Trophoblast cell (in vitro differentiated cells and primary cell): Measurements from ENCODE around the gene CFAP57.

Experiments used
- DNase-seq, 2 donors: peaks; one replicate each; pipeline ENCODE4 v3.0.0-alpha.2; 2016
- H2AFZ ChIP-seq: 2 replicates; pipeline ENCODE4 v1.6.1; 2013; ENCODE audit warnings: low read length, moderate library complexity, mild to moderate bottlenecking; ENCODE audit not compliant: insufficient read depth, poor library complexity
- H2AK5ac ChIP-seq: 2 replicates; pipeline ENCODE4 v1.6.1; 2013; ENCODE audit warnings: mild to moderate bottlenecking, low read length
- H2BK120ac ChIP-seq: 2 replicates; pipeline ENCODE4 v1.6.1; 2013; ENCODE audit warnings: low read length, mild to moderate bottlenecking, moderate library complexity; ENCODE audit not compliant: insufficient read depth, poor library complexity
- H2BK12ac ChIP-seq: 2 replicates; pipeline ENCODE4 v1.6.1; 2013; ENCODE audit warnings: mild to moderate bottlenecking, low read length, moderate library complexity
- H2BK5ac ChIP-seq: 2 replicates; pipeline ENCODE4 v1.6.1; 2013; ENCODE audit warnings: low read length, low read depth, moderate library complexity, mild to moderate bottlenecking; ENCODE audit not compliant: poor library complexity
- H3K14ac ChIP-seq: 2 replicates; pipeline ENCODE4 v1.6.1; 2013; ENCODE audit warnings: mild to moderate bottlenecking, low read length
- H3K18ac ChIP-seq: 2 replicates; pipeline ENCODE4 v1.6.1; 2013; ENCODE audit warnings: mild to moderate bottlenecking, low read length
- H3K23ac ChIP-seq: 2 replicates; pipeline ENCODE4 v1.6.1; 2013; ENCODE audit warnings: low read length
- H3K27ac ChIP-seq: 2 replicates; pipeline ENCODE4 v1.5.1; 2013; ENCODE audit warnings: low read depth, mild to moderate bottlenecking, inconsistent platforms, low read length, moderate library complexity
- H3K27me3 ChIP-seq: 2 replicates; pipeline ENCODE4 v1.6.1; 2013; ENCODE audit warnings: inconsistent platforms, mild to moderate bottlenecking, low read length, moderate library complexity; ENCODE audit not compliant: insufficient read depth
- H3K36me3 ChIP-seq, 2 experiments: 1 replicate in 1 of 2; 2 replicates in 1 of 2; pipeline ENCODE4 v1.6.1; 2013; ENCODE audit warnings: low read length in 2 of 2, mild to moderate bottlenecking in 2 of 2, moderate library complexity in 1 of 2; ENCODE audit not compliant: insufficient read depth in 2 of 2, control insufficient read depth in 1 of 2
- H3K4ac ChIP-seq: 2 replicates; pipeline ENCODE4 v1.6.1; 2013; ENCODE audit warnings: low read depth, mild to moderate bottlenecking, low read length, moderate library complexity
- H3K4me1 ChIP-seq, 2 experiments: 1 replicate in 1 of 2; 2 replicates in 1 of 2; pipeline ENCODE4 v1.6.1; 2013; ENCODE audit warnings: low read length in 2 of 2, mild to moderate bottlenecking in 2 of 2, moderate library complexity in 1 of 2; ENCODE audit not compliant: insufficient read depth in 2 of 2, control insufficient read depth in 1 of 2
- H3K4me2 ChIP-seq: 2 replicates; pipeline ENCODE4 v1.6.1; 2013; ENCODE audit warnings: inconsistent platforms, mild to moderate bottlenecking, low read length, moderate library complexity
- H3K4me3 ChIP-seq: 2 replicates; pipeline ENCODE4 v1.5.1; 2013; ENCODE audit warnings: mild to moderate bottlenecking, low read depth, low read length, inconsistent platforms
- H3K79me1 ChIP-seq: one replicate; pipeline ENCODE4 v1.6.1; 2013; ENCODE audit warnings: low read length
- H3K79me2 ChIP-seq: 2 replicates; pipeline ENCODE4 v1.6.1; 2013; ENCODE audit warnings: low read length, mild to moderate bottlenecking; ENCODE audit not compliant: control insufficient read depth, insufficient read depth, poor library complexity
- H3K9ac ChIP-seq: 2 replicates; pipeline ENCODE4 v1.6.1; 2013; ENCODE audit warnings: mild to moderate bottlenecking, low read length
- H3K9me3 ChIP-seq: 2 replicates; pipeline ENCODE4 v1.6.1; 2013; ENCODE audit warnings: low read depth, mild to moderate bottlenecking, control low read depth, inconsistent platforms, low read length; ENCODE audit not compliant: insufficient read depth
- H4K12ac ChIP-seq: 2 replicates; pipeline ENCODE4 v1.6.1; 2013; ENCODE audit warnings: low read depth, mild to moderate bottlenecking, low read length, moderate library complexity
- H4K8ac ChIP-seq: 2 replicates; pipeline ENCODE4 v1.6.1; 2013; ENCODE audit warnings: low read depth, mild to moderate bottlenecking, low read length, moderate library complexity
- H4K91ac ChIP-seq: one replicate; pipeline ENCODE4 v1.6.1; 2013; ENCODE audit warnings: low read depth, mild to moderate bottlenecking, low read length, moderate library complexity
- WGBS: extraction: QIAGEN DNeasy Blood & Tissue Kit; methylation state at CpG from one replicate; pipeline ENCODE4 v1.1.7; 2013; ENCODE audit warnings: missing lambda C conversion rate; ENCODE audit not compliant: insufficient read length, insufficient coverage; ENCODE audit errors: extremely low coverage; 5-methylcytosine and 5-hydroxymethylcytosine counted together

CFAP57 gene

GRCh38 chr1:43232074-43232473, 59.9 kb downstream of the CFAP57 start:
- H4K91ac ChIP-seq, result no peak overlapping the region
- no CpG with 5 or more reads among the region's 4 CpGs for WGBS
- no peak overlapping the region for H3K4me2 ChIP-seq
- no peak overlapping the region for H2AK5ac ChIP-seq
- H3K79me1 ChIP-seq, result no peaks in the 10 kb centered on the region
- DNase-seq, result peak; percentile 32 to 71
- H3K23ac ChIP-seq, result no peak overlapping the region
- no peak overlapping the region for H3K4me3 ChIP-seq
- H3K36me3 ChIP-seq, result no peaks in the 10 kb centered on the region
- H3K9me3 ChIP-seq, result peaks cover 2% of the 10 kb centered on the region
- H3K27ac ChIP-seq, result no peak overlapping the region
- H2BK5ac ChIP-seq, result no peak overlapping the region
- no peak overlapping the region for H3K4ac ChIP-seq
- H4K12ac ChIP-seq, result no peak overlapping the region
- H3K27me3 ChIP-seq, result no peaks in the 10 kb centered on the region
- no peak overlapping the region for H3K9ac ChIP-seq
- no peak overlapping the region for H2AFZ ChIP-seq
- no peak overlapping the region for H3K18ac ChIP-seq
- no peak overlapping the region for H4K8ac ChIP-seq
- H3K4me1 ChIP-seq, result peaks cover 0 to 2% of the 10 kb centered on the region in 2 experiments
- H2BK120ac ChIP-seq, result no peak overlapping the region
- H3K14ac ChIP-seq, result no peak overlapping the region
- H2BK12ac ChIP-seq, result no peak overlapping the region
- no peaks in the 10 kb centered on the region for H3K79me2 ChIP-seq

- Histone ChIP-seq H3K79me2 (no peaks in the 10 kb centered on the region), H3K4me3 (no peak overlapping the region), H2BK120ac (no peak overlapping the region), H3K18ac (no peak overlapping the region), H3K4ac (no peak overlapping the region), H3K4me1 (peaks cover 0 to 2% of the 10 kb centered on the region in 2 experiments), H3K79me1 (no peaks in the 10 kb centered on the region), H3K14ac (no peak overlapping the region), H2BK5ac (no peak overlapping the region), H4K8ac (no peak overlapping the region), H3K27ac (no peak overlapping the region), H3K9me3 (peaks cover 2% of the 10 kb centered on the region), H2AK5ac (no peak overlapping the region), H2AFZ (no peak overlapping the region), H2BK12ac (no peak overlapping the region), H3K27me3 (no peaks in the 10 kb centered on the region), H3K9ac (no peak overlapping the region), H4K91ac (no peak overlapping the region), H3K36me3 (no peaks in the 10 kb centered on the region), H4K12ac (no peak overlapping the region), H3K4me2 (no peak overlapping the region), H3K23ac (no peak overlapping the region)
- WGBS, result no CpG with 5 or more reads among the region's 4 CpGs
- no peak for DNase-seq
These were observed 60.4 kb downstream of the CFAP57 start for GRCh38 chr1:43232482-43232881.

- Histone ChIP-seq H3K27me3 (no peaks in the 10 kb centered on the region), H3K4ac (no peak overlapping the region), H2BK120ac (no peak overlapping the region), H3K36me3 (no peaks in the 10 kb centered on the region), H3K9ac (no peak overlapping the region), H4K8ac (no peak overlapping the region), H3K79me2 (no peaks in the 10 kb centered on the region), H3K4me2 (no peak overlapping the region), H3K23ac (no peak overlapping the region), H2BK12ac (no peak overlapping the region), H3K9me3 (peaks cover 2% of the 10 kb centered on the region), H3K4me3 (no peak overlapping the region), H4K12ac (no peak overlapping the region), H3K18ac (no peak overlapping the region), H3K4me1 (no peaks in the 10 kb centered on the region), H3K79me1 (no peaks in the 10 kb centered on the region), H3K14ac (no peak overlapping the region), H2BK5ac (no peak overlapping the region), H3K27ac (no peak overlapping the region), H2AK5ac (no peak overlapping the region), H2AFZ (no peak overlapping the region), H4K91ac (no peak overlapping the region)
- DNase-seq, result no peak
- WGBS, result no CpG with 5 or more reads among the region's 5 CpGs
These were observed 61.5 kb downstream of the CFAP57 start for GRCh38 chr1:43233631-43234030.

GRCh38 chr1:43234267-43234666, 62.1 kb downstream of the CFAP57 start:
- H3K27me3 ChIP-seq, result no peaks in the 10 kb centered on the region
- H2AK5ac ChIP-seq, result no peak overlapping the region
- no peak overlapping the region for H4K12ac ChIP-seq
- peaks cover 2% of the 10 kb centered on the region for H3K9me3 ChIP-seq
- no peaks in the 10 kb centered on the region for H3K79me2 ChIP-seq
- no peak for DNase-seq
- H4K8ac ChIP-seq, result no peak overlapping the region
- no peak overlapping the region for H3K14ac ChIP-seq
- no peak overlapping the region for H4K91ac ChIP-seq
- no peak overlapping the region for H2BK5ac ChIP-seq
- H2BK120ac ChIP-seq, result no peak overlapping the region
- no peak overlapping the region for H2BK12ac ChIP-seq
- no peak overlapping the region for H3K9ac ChIP-seq
- no peak overlapping the region for H3K4ac ChIP-seq
- no peaks in the 10 kb centered on the region for H3K4me1 ChIP-seq
- no peak overlapping the region for H3K4me3 ChIP-seq
- no peak overlapping the region for H3K18ac ChIP-seq
- no peak overlapping the region for H3K4me2 ChIP-seq
- no CpG with 5 or more reads among the region's 17 CpGs for WGBS
- no peaks in the 10 kb centered on the region for H3K36me3 ChIP-seq
- no peaks in the 10 kb centered on the region for H3K79me1 ChIP-seq
- no peak overlapping the region for H3K23ac ChIP-seq
- no peak overlapping the region for H2AFZ ChIP-seq
- no peak overlapping the region for H3K27ac ChIP-seq
